HepG2 (cell line): ENCODE data around the gene RNF13. TPM values are rescaled to one million over a fixed set of nuclear protein-coding genes. Genes with fewer than 3 reads are reported as not detected.

Experiments used
- AKAP8 ChIP-seq: sonication (generic); formaldehyde crosslinking; IDR thresholded peaks from 2 replicates; pipeline ENCODE4 v1.5.1; 2020; ENCODE audit warnings: mild to moderate bottlenecking, missing genetic modification reagents
- ARID3A ChIP-seq: IDR thresholded peaks from 2 replicates; pipeline ENCODE4 v1.6.1; 2012; ENCODE audit warnings: low read depth, low read length, improper control_type of control experiment
- CEBPB ChIP-seq: IDR thresholded peaks from 2 replicates; pipeline ENCODE4 v1.6.1; 2011; ENCODE audit warnings: low read depth, low read length, improper control_type of control experiment, borderline replicate concordance
- CENPT ChIP-seq: sonication (generic); formaldehyde crosslinking; IDR thresholded peaks from 2 replicates; pipeline ENCODE4 v1.8.0; 2022; ENCODE audit warnings: low read depth, mild to moderate bottlenecking, moderate library complexity, missing genetic modification reagents
- DNMT3B ChIP-seq: conservative IDR thresholded peaks from 2 replicates; pipeline ENCODE4 v1.6.1; 2016; ENCODE audit warnings: missing biosample characterization, control low read depth
- FOXP4 ChIP-seq: sonication (generic); formaldehyde crosslinking; IDR thresholded peaks from 2 replicates; pipeline ENCODE4 v1.4.0; 2020; ENCODE audit warnings: missing genetic modification reagents
- ISX ChIP-seq: sonication (generic); formaldehyde crosslinking; conservative IDR thresholded peaks from 2 replicates; pipeline ENCODE4 v1.5.0; 2020; ENCODE audit warnings: missing genetic modification reagents
- JUN ChIP-seq: sonication (generic); formaldehyde crosslinking; IDR thresholded peaks from 2 replicates; pipeline ENCODE4 v1.4.0; 2020; ENCODE audit warnings: mild to moderate bottlenecking, missing genetic modification reagents
- KDM5A ChIP-seq: fragments of 200-600 bp; sonication (generic); IDR thresholded peaks from 2 replicates; pipeline ENCODE4 v1.7.0; 2018; ENCODE audit warnings: antibody characterized with exemption, mild to moderate bottlenecking, low read length, borderline replicate concordance
- PITX1 ChIP-seq: sonication (generic); formaldehyde crosslinking; IDR thresholded peaks from 2 replicates; pipeline ENCODE4 v1.5.1; 2020; ENCODE audit warnings: mild to moderate bottlenecking, missing genetic modification reagents
- RAD21 ChIP-seq: fragments of 450-650 bp; formaldehyde crosslinking; IDR thresholded peaks from 2 replicates; pipeline ENCODE4 v1.5.0; 2020; ENCODE audit warnings: mild to moderate bottlenecking
- REL ChIP-seq: sonication (generic); formaldehyde crosslinking; conservative IDR thresholded peaks from 2 replicates; pipeline ENCODE4 v1.8.0; 2022; ENCODE audit warnings: mild to moderate bottlenecking, missing genetic modification reagents, moderate library complexity
- RXRA ChIP-seq: sonication (generic); formaldehyde crosslinking; IDR thresholded peaks from 2 replicates; pipeline ENCODE4 v1.5.1; 2020; ENCODE audit warnings: missing genetic modification reagents
- SMAD1 ChIP-seq: sonication (generic); formaldehyde crosslinking; IDR thresholded peaks from 2 replicates; pipeline ENCODE4 v1.4.0; 2020; ENCODE audit warnings: missing genetic modification reagents, low read depth, mild to moderate bottlenecking, borderline replicate concordance
- ZBTB10 ChIP-seq: sonication (generic); formaldehyde crosslinking; IDR thresholded peaks from 2 replicates; pipeline ENCODE4 v1.4.0; 2020; ENCODE audit warnings: missing genetic modification reagents, borderline replicate concordance
- ZBTB46 ChIP-seq: sonication (generic); formaldehyde crosslinking; IDR thresholded peaks from 2 replicates; pipeline ENCODE4 v1.4.0; 2020; ENCODE audit warnings: mild to moderate bottlenecking, missing genetic modification reagents, borderline replicate concordance
- ZEB1 ChIP-seq: IDR thresholded peaks from 2 replicates; pipeline ENCODE4 v1.6.1; 2012; ENCODE audit warnings: mild to moderate bottlenecking, low read depth, inconsistent platforms; ENCODE audit not compliant: insufficient replicate concordance
- ZNF136 ChIP-seq: sonication (generic); formaldehyde crosslinking; IDR thresholded peaks from 2 replicates; pipeline ENCODE4 v1.8.1; 2022; ENCODE audit warnings: low read depth, mild to moderate bottlenecking, moderate library complexity, missing genetic modification reagents
- ZNF557 ChIP-seq: sonication (generic); formaldehyde crosslinking; IDR thresholded peaks from 2 replicates; pipeline ENCODE4 v1.4.0; 2020; ENCODE audit warnings: missing genetic modification reagents
- ZNF564 ChIP-seq: sonication (generic); formaldehyde crosslinking; IDR thresholded peaks from 2 replicates; pipeline ENCODE4 v1.8.1; 2023; ENCODE audit warnings: mild to moderate bottlenecking, missing genetic modification reagents
- ZNF703 ChIP-seq: sonication (generic); formaldehyde crosslinking; IDR thresholded peaks from 2 replicates; pipeline ENCODE4 v1.5.1; 2020; ENCODE audit warnings: missing genetic modification reagents, mild to moderate bottlenecking, moderate library complexity, borderline replicate concordance
- polyA plus RNA-seq, 8 experiments: library from polyadenylated mRNA; depleted of rRNA in 3 of 8; stranded (reverse) in 7 of 8; unstranded in 1 of 8; fragments of >200 nt; fragmentation: Illumina TruSeq in 4 of 8; extraction: Trizol in 4 of 8; gene quantifications; 2 replicates each; pipeline versions ENCODE4 v1.2.1 to v1.2.3, GENCODE V29; 2011 to 2016; ENCODE audit warnings: low read depth in 4 of 8, missing spikeins in 1 of 8, mixed read lengths in 1 of 8; ENCODE audit not compliant: insufficient read depth in 1 of 8
- total RNA-seq, 5 experiments: library from RNA; depleted of rRNA; stranded (reverse); fragments of >200 nt; fragmentation: Illumina TruSeq; extraction: Trizol; gene quantifications; 2 replicates each; pipeline ENCODE4 v1.2.3, GENCODE V29; 2016; ENCODE audit warnings: low read depth in 1 of 5

The RNF13 gene
- total and polyA plus RNA-seq, 2 of the 13 experiments (the other 11 are each of a cell fraction or from before 2014, with no cell fraction given): 39.8 to 46.0 TPM

- TF ChIP-seq RXRA (CRISPR knock-in tag) (no peak), REL (CRISPR knock-in tag) (no peak), ZEB1 (no peak), ARID3A (no peak), DNMT3B (no peak), ZNF136 (CRISPR knock-in tag) (no peak), RAD21 (CRISPR knock-in tag) (no peak), CEBPB (no peak), JUN (CRISPR knock-in tag) (peak; percentile 58; the same call in 1 of the 2 replicates), AKAP8 (CRISPR knock-in tag) (no peak), ZBTB10 (no peak), ZNF703 (CRISPR knock-in tag) (no peak), FOXP4 (no peak), PITX1 (no peak), ZNF564 (CRISPR knock-in tag) (no peak), KDM5A (no peak; the same call in 1 of the 2 replicates), ZNF557 (CRISPR knock-in tag) (no peak), ZBTB46 (no peak), CENPT (no peak), ISX (CRISPR knock-in tag) (0 out of 2 replicates have a peak, but pooled peaks have one; percentile 23), SMAD1 (CRISPR knock-in tag) (no peak)
Measured at GRCh38 chr3:149813367-149814281, 609 bp downstream of the RNF13 start (continued).
